Hepatocyte (in vitro differentiated cells): ENCODE results near the gene BAIAP2L1. TPM values are rescaled to one million over a fixed set of nuclear protein-coding genes. Genes with fewer than 3 reads are reported as not detected.

Source experiments
- DNase-seq: peaks from one replicate; pipeline ENCODE4 v3.0.0-alpha.2; 2016; ENCODE audit warnings: low spot score
- H2AFZ ChIP-seq: fragments of 200-600 bp; sonication (generic); 2 replicates; pipeline ENCODE4 v1.6.0; 2016; ENCODE audit warnings: antibody characterized with exemption, mild to moderate bottlenecking
- H3K27ac ChIP-seq: fragments of 200-600 bp; sonication (generic); 2 replicates; pipeline ENCODE4 v1.5.1; 2016; ENCODE audit warnings: mild to moderate bottlenecking
- H3K27me3 ChIP-seq: fragments of 200-600 bp; sonication (generic); 2 replicates; pipeline ENCODE4 v1.6.1; 2016
- H3K36me3 ChIP-seq: fragments of 200-600 bp; sonication (generic); replicated peaks from 2 replicates; pipeline ENCODE4 v1.5.1; 2016; ENCODE audit warnings: low read depth; ENCODE audit not compliant: insufficient read depth
- H3K4me1 ChIP-seq: fragments of 200-600 bp; sonication (generic); 2 replicates; pipeline ENCODE4 v1.5.1; 2016; ENCODE audit warnings: mild to moderate bottlenecking, moderate library complexity; ENCODE audit not compliant: insufficient read depth
- H3K4me2 ChIP-seq: fragments of 200-600 bp; sonication (generic); 2 replicates; pipeline ENCODE4 v1.6.0; 2016
- H3K4me3 ChIP-seq: fragments of 200-600 bp; sonication (generic); 2 replicates; pipeline ENCODE4 v1.5.1; 2016; ENCODE audit warnings: mild to moderate bottlenecking
- H3K79me2 ChIP-seq: fragments of 200-600 bp; sonication (generic); 2 replicates; pipeline ENCODE4 v1.6.0; 2017; ENCODE audit warnings: mild to moderate bottlenecking
- H3K9me2 ChIP-seq: fragments of 200-600 bp; sonication (generic); replicated peaks from 2 replicates; pipeline ENCODE4 v1.6.0; 2017; ENCODE audit warnings: mild to moderate bottlenecking; ENCODE audit not compliant: insufficient read depth
- H3K9me3 ChIP-seq: fragments of 200-600 bp; sonication (generic); 2 replicates; pipeline ENCODE4 v1.5.1; 2016; ENCODE audit warnings: low read depth, mild to moderate bottlenecking
- H4K20me1 ChIP-seq: fragments of 200-600 bp; sonication (generic); 2 replicates; pipeline ENCODE4 v1.6.0; 2016; ENCODE audit warnings: mild to moderate bottlenecking; ENCODE audit not compliant: insufficient read depth, poor library complexity, severe bottlenecking
- CTCF ChIP-seq: fragments of 200-600 bp; sonication (generic); IDR thresholded peaks from 2 replicates; pipeline ENCODE4 v1.5.1; 2016; ENCODE audit warnings: antibody characterized with exemption, mild to moderate bottlenecking; ENCODE audit not compliant: poor library complexity
- EZH2 ChIP-seq: fragments of 200-600 bp; sonication (generic); IDR thresholded peaks from 2 replicates; pipeline ENCODE4 v1.6.1; 2016; ENCODE audit warnings: antibody characterized with exemption, mild to moderate bottlenecking, borderline replicate concordance
- EZH2phosphoT487 ChIP-seq: fragments of 200-600 bp; sonication (generic); IDR thresholded peaks from one replicate; pipeline ENCODE4 v1.6.1; 2018; ENCODE audit warnings: antibody characterized with exemption, mild to moderate bottlenecking, low read depth, moderate library complexity; ENCODE audit not compliant: unreplicated experiment, severe bottlenecking
- WGBS: methylation state at CpG from one replicate; pipeline ENCODE4 v1.1.6; 2016; ENCODE audit warnings: low lambda C conversion rate; ENCODE audit errors: missing lambda C conversion rate; 5-methylcytosine and 5-hydroxymethylcytosine counted together
- polyA plus RNA-seq: library from polyadenylated mRNA; unstranded; fragments of >200 nt; fragmentation: Nextera tagmentation; extraction: Ambion mirVana; gene quantifications from 2 replicates; pipeline ENCODE4 v1.2.1, GENCODE V29; 2016
- total RNA-seq: library from RNA; depleted of rRNA; stranded (reverse); fragments of >200 nt; gene quantifications from 2 replicates; pipeline ENCODE4 v1.2.3, GENCODE V29; 2014

The BAIAP2L1 gene
- total and polyA plus RNA-seq, 2 experiments from 2014 or later = 25.4 to 32.0 TPM

DNA sequence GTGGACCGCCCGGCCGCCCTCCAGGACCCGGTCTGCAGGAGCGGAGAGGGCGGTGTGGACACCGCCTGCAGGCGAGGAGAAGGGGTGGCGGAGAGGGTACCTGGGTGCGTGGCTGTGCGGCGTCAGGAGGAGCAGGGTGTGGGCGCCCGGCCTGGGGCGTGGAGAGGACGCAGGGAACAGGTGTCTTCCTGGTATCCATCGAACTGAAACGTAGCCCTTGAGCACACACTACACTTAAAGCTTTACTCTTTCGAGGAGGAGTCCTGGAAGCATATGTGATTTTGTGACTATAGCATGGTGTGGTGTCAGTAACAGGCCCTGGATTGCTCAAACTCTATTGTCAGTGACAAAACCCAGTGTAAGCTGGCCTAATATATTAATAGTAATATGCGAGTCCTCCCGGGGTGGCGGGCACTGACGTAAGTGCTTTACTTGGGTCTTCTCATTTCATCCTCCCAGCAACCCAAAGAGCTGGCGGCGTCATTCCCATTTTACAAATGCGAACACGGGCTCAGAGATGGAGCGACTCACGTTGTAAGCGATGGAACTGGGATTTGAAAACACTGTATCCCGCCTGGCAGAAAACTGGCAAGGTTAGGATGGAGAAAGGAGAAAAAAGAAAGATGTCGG lies 148.3 kb downstream of the BAIAP2L1 start:
- H3K79me2 ChIP-seq = peaks cover 36% of the 10 kb centered on the region
- peak overlapping the region; percentile 94 for H3K4me3 ChIP-seq
- WGBS = 18% methylated on average over 31 of the region's 32 CpGs
- TF ChIP-seq EZH2 (no peak), EZH2phosphoT487 (no peak), CTCF (no peak)
- no peaks in the 10 kb centered on the region for H4K20me1 ChIP-seq
- H3K9me2 ChIP-seq = no peaks in the 10 kb centered on the region
- no peaks in the 10 kb centered on the region for H3K36me3 ChIP-seq
- no peaks in the 10 kb centered on the region for H3K9me3 ChIP-seq
- peak overlapping the region; percentile 78 for H3K27ac ChIP-seq
- H3K4me1 ChIP-seq = peaks cover 13% of the 10 kb centered on the region
- H3K4me2 ChIP-seq = peak overlapping the region; percentile 90
- no peak for DNase-seq
- no peaks in the 10 kb centered on the region for H3K27me3 ChIP-seq
- H2AFZ ChIP-seq = peak overlapping the region; percentile 58

GRCh38 chr7:98251601-98252424 lies 149.1 kb downstream of the BAIAP2L1 start, which contains the start of gene TECPR1:
Gene TECPR1, minus strand, starts transcription at chr7:98252232. Its CDS starts 6,086 bp downstream, at chr7:98246146.
- Histone ChIP-seq H3K4me3 (peak within 1 kb of the TSS; percentile 94), H3K4me1 (peaks cover 13% of the 10 kb centered on the region), H3K27me3 (no peaks in the 10 kb centered on the region), H3K79me2 (peaks cover 36% of the 10 kb centered on the region), H3K9me3 (no peaks in the 10 kb centered on the region), H4K20me1 (no peaks in the 10 kb centered on the region), H3K36me3 (no peaks in the 10 kb centered on the region), H3K4me2 (peak within 1 kb of the TSS; percentile 90), H3K9me2 (no peaks in the 10 kb centered on the region), H2AFZ (peak within 1 kb of the TSS; percentile 82), H3K27ac (peak within 1 kb of the TSS; percentile 85)
- no peak for TF ChIP-seq CTCF
- TF ChIP-seq EZH2phosphoT487 = no peak
- TF ChIP-seq EZH2 = no peak
- WGBS = 2% methylated on average over 54 of the region's 69 CpGs
- DNase-seq = peak; percentile 97

DNA sequence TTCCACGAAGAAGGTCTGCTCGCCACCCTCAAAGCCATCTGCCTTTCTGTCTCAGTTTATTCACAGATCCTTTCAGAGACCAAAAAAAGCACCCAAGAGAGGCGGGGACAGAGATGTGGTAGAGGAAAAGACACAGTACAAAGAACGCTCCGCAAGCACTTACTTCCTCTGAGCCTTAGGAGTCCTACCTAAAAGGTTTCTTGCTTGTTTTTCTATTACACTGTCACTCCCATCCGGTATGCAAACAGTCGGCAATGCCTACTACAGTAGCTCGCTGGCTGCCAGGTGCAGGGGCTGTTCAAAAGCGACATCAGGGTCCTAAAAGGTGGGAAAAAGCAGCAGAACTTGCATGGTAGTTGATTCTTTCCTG lies 149.7 kb downstream of the BAIAP2L1 start:
- H3K27me3 ChIP-seq = no peaks in the 10 kb centered on the region
- peak overlapping the region; percentile 85 for H3K27ac ChIP-seq
- peaks cover 36% of the 10 kb centered on the region for H3K79me2 ChIP-seq
- no peaks in the 10 kb centered on the region for H3K36me3 ChIP-seq
- no peaks in the 10 kb centered on the region for H3K9me2 ChIP-seq
- no peaks in the 10 kb centered on the region for H3K9me3 ChIP-seq
- 18% methylated on average over 9 of the region's 9 CpGs for WGBS
- peak overlapping the region; percentile 85 for H3K4me2 ChIP-seq
- DNase-seq = no peak
- H4K20me1 ChIP-seq = no peaks in the 10 kb centered on the region
- H2AFZ ChIP-seq = peak overlapping the region; percentile 82
- peak overlapping the region; percentile 55 for H3K4me3 ChIP-seq
- H3K4me1 ChIP-seq = peaks cover 13% of the 10 kb centered on the region
- TF ChIP-seq EZH2phosphoT487 (no peak), CTCF (no peak), EZH2 (no peak)
